ENCODE results near the gene DUSP22. TPM values are rescaled to one million over a fixed set of nuclear protein-coding genes. Genes with fewer than 3 reads are reported as not detected.

Gene DUSP22
- total RNA-seq, 1 experiment from 2014 or later: 19.2 TPM

DNA sequence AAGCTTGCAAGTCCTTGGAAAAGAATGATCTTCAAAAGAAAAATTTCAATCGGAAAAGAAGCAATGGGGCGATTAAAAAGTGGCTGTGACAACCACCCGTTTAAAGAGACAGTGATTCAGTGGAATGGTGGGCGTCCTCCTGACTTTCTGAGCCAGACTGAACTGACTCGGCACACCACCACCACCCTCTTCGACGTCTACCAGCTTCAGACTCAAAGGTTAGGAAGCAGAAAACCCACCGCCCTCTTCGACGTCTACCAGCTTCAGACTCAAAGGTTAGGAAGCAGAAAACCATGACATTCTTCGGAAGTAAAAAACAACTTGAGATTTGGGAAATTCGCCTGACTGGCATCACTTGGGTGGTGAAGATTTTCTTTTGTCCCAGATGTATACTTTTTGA is 71.0 kb downstream of the DUSP22 start:
- Histone ChIP-seq H3K9me3 (ENCODE audit: control insufficient read depth in 1 of 2, insufficient read depth in 1 of 2, low read depth in 1 of 2, low read length in 2 of 2) (peaks cover 8 to 26% of the 10 kb centered on the region in 2 experiments; a peak in 3 of 4 replicates), H2AFZ (ENCODE audit: low read depth, low read length, poor library complexity, severe bottlenecking) (no peak overlapping the region), H3K79me2 (ENCODE audit: insufficient read depth, low read length) (no peaks in the 10 kb centered on the region), H3K27me3 (ENCODE audit: insufficient read depth, low read length) (no peaks in the 10 kb centered on the region), H3K9ac (ENCODE audit: low read length) (no peak overlapping the region), H3K4me3 (replicated peaks in 1 of 2; ENCODE audit: low read depth in 1 of 2, low read length in 2 of 2) (no peak overlapping the region), H3K4me1 (ENCODE audit: control insufficient read depth in 1 of 2, insufficient read depth in 2 of 2, low read length in 2 of 2) (no peaks in the 10 kb centered on the region), H3K4me2 (ENCODE audit: low read length) (no peak overlapping the region), H3K27ac (ENCODE audit: low read depth, low read length) (no peak overlapping the region), H3K9me2 (ENCODE audit: insufficient read depth) (no peaks in the 10 kb centered on the region), H4K20me1 (ENCODE audit: insufficient read depth) (no peaks in the 10 kb centered on the region), H3K36me3 (ENCODE audit: control insufficient read depth in 1 of 2, insufficient read depth in 2 of 2, low read length in 2 of 2) (no peaks in the 10 kb centered on the region)
- CTCF ChIA-PET: no interaction called here
- RAD21 ChIA-PET (ENCODE audit: low non-redundant PET in 1 of 2, low total read pairs in 2 of 2, uncharacterized antibody in 2 of 2, unreplicated experiment in 2 of 2): no interaction called here
- no peak for TF ChIP-seq CBX3 (IDR thresholded peaks at IDR 0.05; ENCODE audit: low read depth)
- TF ChIP-seq, protein P1, sequence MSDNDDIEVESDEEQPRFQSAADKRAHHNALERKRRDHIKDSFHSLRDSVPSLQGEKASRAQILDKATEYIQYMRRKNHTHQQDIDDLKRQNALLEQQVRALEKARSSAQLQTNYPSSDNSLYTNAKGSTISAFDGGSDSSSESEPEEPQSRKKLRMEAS (IDR thresholded peaks at IDR 0.05): no peak
- TF ChIP-seq JUND (IDR thresholded peaks at IDR 0.05): no peak
- no peak for TF ChIP-seq SRF (IDR thresholded peaks at IDR 0.05; ENCODE audit: low read depth)
- TF ChIP-seq, protein P2, sequence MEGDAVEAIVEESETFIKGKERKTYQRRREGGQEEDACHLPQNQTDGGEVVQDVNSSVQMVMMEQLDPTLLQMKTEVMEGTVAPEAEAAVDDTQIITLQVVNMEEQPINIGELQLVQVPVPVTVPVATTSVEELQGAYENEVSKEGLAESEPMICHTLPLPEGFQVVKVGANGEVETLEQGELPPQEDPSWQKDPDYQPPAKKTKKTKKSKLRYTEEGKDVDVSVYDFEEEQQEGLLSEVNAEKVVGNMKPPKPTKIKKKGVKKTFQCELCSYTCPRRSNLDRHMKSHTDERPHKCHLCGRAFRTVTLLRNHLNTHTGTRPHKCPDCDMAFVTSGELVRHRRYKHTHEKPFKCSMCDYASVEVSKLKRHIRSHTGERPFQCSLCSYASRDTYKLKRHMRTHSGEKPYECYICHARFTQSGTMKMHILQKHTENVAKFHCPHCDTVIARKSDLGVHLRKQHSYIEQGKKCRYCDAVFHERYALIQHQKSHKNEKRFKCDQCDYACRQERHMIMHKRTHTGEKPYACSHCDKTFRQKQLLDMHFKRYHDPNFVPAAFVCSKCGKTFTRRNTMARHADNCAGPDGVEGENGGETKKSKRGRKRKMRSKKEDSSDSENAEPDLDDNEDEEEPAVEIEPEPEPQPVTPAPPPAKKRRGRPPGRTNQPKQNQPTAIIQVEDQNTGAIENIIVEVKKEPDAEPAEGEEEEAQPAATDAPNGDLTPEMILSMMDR (IDR thresholded peaks at IDR 0.05 in 2 of 3, conservative IDR thresholded peaks at IDR 0.05 in 1 of 3; ENCODE audit: borderline replicate concordance in 1 of 3, insufficient read depth in 1 of 3, low read depth in 2 of 3, low read length in 2 of 3): no peak
- TF ChIP-seq SIN3A (IDR thresholded peaks at IDR 0.05; ENCODE audit: low read depth): no peak
- TF ChIP-seq, protein P3, sequence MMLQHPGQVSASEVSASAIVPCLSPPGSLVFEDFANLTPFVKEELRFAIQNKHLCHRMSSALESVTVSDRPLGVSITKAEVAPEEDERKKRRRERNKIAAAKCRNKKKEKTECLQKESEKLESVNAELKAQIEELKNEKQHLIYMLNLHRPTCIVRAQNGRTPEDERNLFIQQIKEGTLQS (IDR thresholded peaks at IDR 0.05): no peak
- no peak for TF ChIP-seq SP1 (IDR thresholded peaks at IDR 0.05; ENCODE audit: low read depth)
- TF ChIP-seq, protein P4, sequence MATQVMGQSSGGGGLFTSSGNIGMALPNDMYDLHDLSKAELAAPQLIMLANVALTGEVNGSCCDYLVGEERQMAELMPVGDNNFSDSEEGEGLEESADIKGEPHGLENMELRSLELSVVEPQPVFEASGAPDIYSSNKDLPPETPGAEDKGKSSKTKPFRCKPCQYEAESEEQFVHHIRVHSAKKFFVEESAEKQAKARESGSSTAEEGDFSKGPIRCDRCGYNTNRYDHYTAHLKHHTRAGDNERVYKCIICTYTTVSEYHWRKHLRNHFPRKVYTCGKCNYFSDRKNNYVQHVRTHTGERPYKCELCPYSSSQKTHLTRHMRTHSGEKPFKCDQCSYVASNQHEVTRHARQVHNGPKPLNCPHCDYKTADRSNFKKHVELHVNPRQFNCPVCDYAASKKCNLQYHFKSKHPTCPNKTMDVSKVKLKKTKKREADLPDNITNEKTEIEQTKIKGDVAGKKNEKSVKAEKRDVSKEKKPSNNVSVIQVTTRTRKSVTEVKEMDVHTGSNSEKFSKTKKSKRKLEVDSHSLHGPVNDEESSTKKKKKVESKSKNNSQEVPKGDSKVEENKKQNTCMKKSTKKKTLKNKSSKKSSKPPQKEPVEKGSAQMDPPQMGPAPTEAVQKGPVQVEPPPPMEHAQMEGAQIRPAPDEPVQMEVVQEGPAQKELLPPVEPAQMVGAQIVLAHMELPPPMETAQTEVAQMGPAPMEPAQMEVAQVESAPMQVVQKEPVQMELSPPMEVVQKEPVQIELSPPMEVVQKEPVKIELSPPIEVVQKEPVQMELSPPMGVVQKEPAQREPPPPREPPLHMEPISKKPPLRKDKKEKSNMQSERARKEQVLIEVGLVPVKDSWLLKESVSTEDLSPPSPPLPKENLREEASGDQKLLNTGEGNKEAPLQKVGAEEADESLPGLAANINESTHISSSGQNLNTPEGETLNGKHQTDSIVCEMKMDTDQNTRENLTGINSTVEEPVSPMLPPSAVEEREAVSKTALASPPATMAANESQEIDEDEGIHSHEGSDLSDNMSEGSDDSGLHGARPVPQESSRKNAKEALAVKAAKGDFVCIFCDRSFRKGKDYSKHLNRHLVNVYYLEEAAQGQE (IDR thresholded peaks at IDR 0.05; ENCODE audit: low read depth): no peak
- TF ChIP-seq TCF7L2 (IDR thresholded peaks at IDR 0.05; ENCODE audit: borderline replicate concordance, extremely low read depth, insufficient read depth, insufficient read length): no peak
- TF ChIP-seq EZH2phosphoT487 (IDR thresholded peaks at IDR 0.05; ENCODE audit: borderline replicate concordance): no peak
- TF ChIP-seq EGR1 (IDR thresholded peaks at IDR 0.05; ENCODE audit: low read depth): no peak
- no peak for TF ChIP-seq POLR2A (IDR thresholded peaks at IDR 0.05; ENCODE audit: borderline replicate concordance, extremely low read depth, insufficient read depth, insufficient read length)
- no peak for TF ChIP-seq ZFX (IDR thresholded peaks at IDR 0.05)
- TF ChIP-seq EZH2 (IDR thresholded peaks at IDR 0.05): no peak
- TF ChIP-seq POLR2AphosphoS5 (IDR thresholded peaks at IDR 0.05; ENCODE audit: low read depth, low read length): no peak
- no peak for TF ChIP-seq ELF1 (IDR thresholded peaks at IDR 0.05; ENCODE audit: borderline replicate concordance, low read depth)
- TF ChIP-seq, protein P5, sequence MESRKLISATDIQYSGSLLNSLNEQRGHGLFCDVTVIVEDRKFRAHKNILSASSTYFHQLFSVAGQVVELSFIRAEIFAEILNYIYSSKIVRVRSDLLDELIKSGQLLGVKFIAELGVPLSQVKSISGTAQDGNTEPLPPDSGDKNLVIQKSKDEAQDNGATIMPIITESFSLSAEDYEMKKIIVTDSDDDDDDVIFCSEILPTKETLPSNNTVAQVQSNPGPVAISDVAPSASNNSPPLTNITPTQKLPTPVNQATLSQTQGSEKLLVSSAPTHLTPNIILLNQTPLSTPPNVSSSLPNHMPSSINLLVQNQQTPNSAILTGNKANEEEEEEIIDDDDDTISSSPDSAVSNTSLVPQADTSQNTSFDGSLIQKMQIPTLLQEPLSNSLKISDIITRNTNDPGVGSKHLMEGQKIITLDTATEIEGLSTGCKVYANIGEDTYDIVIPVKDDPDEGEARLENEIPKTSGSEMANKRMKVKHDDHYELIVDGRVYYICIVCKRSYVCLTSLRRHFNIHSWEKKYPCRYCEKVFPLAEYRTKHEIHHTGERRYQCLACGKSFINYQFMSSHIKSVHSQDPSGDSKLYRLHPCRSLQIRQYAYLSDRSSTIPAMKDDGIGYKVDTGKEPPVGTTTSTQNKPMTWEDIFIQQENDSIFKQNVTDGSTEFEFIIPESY (IDR thresholded peaks at IDR 0.05; ENCODE audit: extremely low read depth, insufficient replicate concordance, low read length): no peak
- no peak for TF ChIP-seq FOSL1 (IDR thresholded peaks at IDR 0.05; ENCODE audit: low read depth)
- no peak for DNase-seq (ENCODE audit: low read depth, low spot score)
- intact Hi-C loops (cut with micrococcal nuclease): no loop called here
- no peak for ATAC-seq
- POLR2A ChIA-PET: no interaction called here
- BruUV-seq (replicated peaks): no TSS peak
